ENCODE data around the gene SOX5. TPM values are rescaled to one million over a fixed set of nuclear protein-coding genes. Genes with fewer than 3 reads are reported as not detected.

Gene SOX5
- total RNA-seq, 1 experiment from 2014 or later = 0.52 TPM

DNA sequence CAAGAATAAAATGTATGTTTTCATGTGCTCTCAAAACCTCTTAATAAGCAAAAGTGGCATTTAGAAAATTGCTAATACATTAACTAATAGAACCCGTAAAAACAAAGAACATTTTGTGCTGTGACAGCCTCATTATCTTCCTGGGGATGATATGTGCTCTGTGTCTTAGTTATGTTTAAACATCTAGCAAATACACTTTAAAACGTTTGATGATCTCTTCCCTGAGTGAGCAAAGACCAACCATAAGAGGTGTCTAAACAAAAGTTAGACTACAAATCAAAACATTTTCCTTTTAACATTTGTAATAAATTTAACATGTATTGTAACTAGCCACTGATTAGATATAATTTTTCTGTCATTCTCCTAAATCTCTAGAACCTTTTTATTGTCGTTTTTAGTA lies 95.8 kb downstream of the SOX5 start:
- ATAC-seq = no peak
- Histone ChIP-seq H3K27ac (ENCODE audit: low read depth, low read length) (no peak overlapping the region), H3K4me3 (replicated peaks in 1 of 2; ENCODE audit: low read depth in 1 of 2, low read length in 2 of 2) (no peak overlapping the region), H3K4me2 (ENCODE audit: low read length) (no peak overlapping the region), H3K36me3 (ENCODE audit: control insufficient read depth in 1 of 2, insufficient read depth in 2 of 2, low read length in 2 of 2) (no peaks in the 10 kb centered on the region), H4K20me1 (ENCODE audit: insufficient read depth) (no peaks in the 10 kb centered on the region), H2AFZ (ENCODE audit: low read depth, low read length, poor library complexity, severe bottlenecking) (no peak overlapping the region), H3K79me2 (ENCODE audit: insufficient read depth, low read length) (no peaks in the 10 kb centered on the region), H3K9me2 (ENCODE audit: insufficient read depth) (no peaks in the 10 kb centered on the region), H3K4me1 (ENCODE audit: control insufficient read depth in 1 of 2, insufficient read depth in 2 of 2, low read length in 2 of 2) (no peaks in the 10 kb centered on the region), H3K27me3 (ENCODE audit: insufficient read depth, low read length) (no peaks in the 10 kb centered on the region), H3K9ac (ENCODE audit: low read length) (no peak overlapping the region), H3K9me3 (ENCODE audit: control insufficient read depth in 1 of 2, insufficient read depth in 1 of 2, low read depth in 1 of 2, low read length in 2 of 2) (peaks cover 4 to 10% of the 10 kb centered on the region in 2 experiments)
- ChIA-PET RAD21 (ENCODE audit: low non-redundant PET in 1 of 2, low total read pairs in 2 of 2, uncharacterized antibody in 2 of 2, unreplicated experiment in 2 of 2) (no interaction called here), POLR2A (no interaction called here), CTCF (no interaction called here)
- no peak for DNase-seq (ENCODE audit: low read depth, low spot score)
- no TSS peak for BruUV-seq (replicated peaks)
- intact Hi-C loops (cut with micrococcal nuclease) = no loop called here
- TF ChIP-seq POLR2AphosphoS5 (IDR thresholded peaks at IDR 0.05; ENCODE audit: low read depth, low read length) (no peak), ZNF274 (IDR thresholded peaks at IDR 0.05; ENCODE audit: low read depth, low read length) (no peak), TCF7L2 (IDR thresholded peaks at IDR 0.05; ENCODE audit: borderline replicate concordance, extremely low read depth, insufficient read depth, insufficient read length) (no peak), FOSL1 (IDR thresholded peaks at IDR 0.05; ENCODE audit: low read depth) (no peak), SRF (IDR thresholded peaks at IDR 0.05; ENCODE audit: low read depth) (no peak), JUND (IDR thresholded peaks at IDR 0.05) (no peak), ELF1 (IDR thresholded peaks at IDR 0.05; ENCODE audit: borderline replicate concordance, low read depth) (no peak), RAD21 (IDR thresholded peaks at IDR 0.05; ENCODE audit: low read depth) (no peak), EZH2phosphoT487 (IDR thresholded peaks at IDR 0.05; ENCODE audit: borderline replicate concordance) (no peak), CEBPB (IDR thresholded peaks at IDR 0.05; ENCODE audit: low read depth) (no peak)
- TF ChIP-seq, protein P1, sequence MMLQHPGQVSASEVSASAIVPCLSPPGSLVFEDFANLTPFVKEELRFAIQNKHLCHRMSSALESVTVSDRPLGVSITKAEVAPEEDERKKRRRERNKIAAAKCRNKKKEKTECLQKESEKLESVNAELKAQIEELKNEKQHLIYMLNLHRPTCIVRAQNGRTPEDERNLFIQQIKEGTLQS (IDR thresholded peaks at IDR 0.05) = no peak
- TF ChIP-seq, protein P2, sequence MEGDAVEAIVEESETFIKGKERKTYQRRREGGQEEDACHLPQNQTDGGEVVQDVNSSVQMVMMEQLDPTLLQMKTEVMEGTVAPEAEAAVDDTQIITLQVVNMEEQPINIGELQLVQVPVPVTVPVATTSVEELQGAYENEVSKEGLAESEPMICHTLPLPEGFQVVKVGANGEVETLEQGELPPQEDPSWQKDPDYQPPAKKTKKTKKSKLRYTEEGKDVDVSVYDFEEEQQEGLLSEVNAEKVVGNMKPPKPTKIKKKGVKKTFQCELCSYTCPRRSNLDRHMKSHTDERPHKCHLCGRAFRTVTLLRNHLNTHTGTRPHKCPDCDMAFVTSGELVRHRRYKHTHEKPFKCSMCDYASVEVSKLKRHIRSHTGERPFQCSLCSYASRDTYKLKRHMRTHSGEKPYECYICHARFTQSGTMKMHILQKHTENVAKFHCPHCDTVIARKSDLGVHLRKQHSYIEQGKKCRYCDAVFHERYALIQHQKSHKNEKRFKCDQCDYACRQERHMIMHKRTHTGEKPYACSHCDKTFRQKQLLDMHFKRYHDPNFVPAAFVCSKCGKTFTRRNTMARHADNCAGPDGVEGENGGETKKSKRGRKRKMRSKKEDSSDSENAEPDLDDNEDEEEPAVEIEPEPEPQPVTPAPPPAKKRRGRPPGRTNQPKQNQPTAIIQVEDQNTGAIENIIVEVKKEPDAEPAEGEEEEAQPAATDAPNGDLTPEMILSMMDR (IDR thresholded peaks at IDR 0.05 in 2 of 3, conservative IDR thresholded peaks at IDR 0.05 in 1 of 3; ENCODE audit: borderline replicate concordance in 1 of 3, insufficient read depth in 1 of 3, low read depth in 2 of 3, low read length in 2 of 3) = no peak
- TF ChIP-seq, protein P3, sequence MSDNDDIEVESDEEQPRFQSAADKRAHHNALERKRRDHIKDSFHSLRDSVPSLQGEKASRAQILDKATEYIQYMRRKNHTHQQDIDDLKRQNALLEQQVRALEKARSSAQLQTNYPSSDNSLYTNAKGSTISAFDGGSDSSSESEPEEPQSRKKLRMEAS (IDR thresholded peaks at IDR 0.05) = no peak
